CD14-positive monocyte (primary cell): Measurements from ENCODE around the gene PAQR8. TPM values are rescaled to one million over a fixed set of nuclear protein-coding genes. Genes with fewer than 3 reads are reported as not detected.

Experiments
- DNase-seq, 3 donors: peaks; one replicate each; pipeline ENCODE4 v3.0.0-alpha.2; 2011 to 2022
- H2AFZ ChIP-seq: 2 replicates; pipeline ENCODE4 v1.6.0; 2012; ENCODE audit warnings: mild to moderate bottlenecking, low read depth, low read length, inconsistent platforms; ENCODE audit not compliant: insufficient read depth, poor library complexity, severe bottlenecking
- H3K27ac ChIP-seq, 2 donors: 1 replicate in 1 of 2; 2 replicates in 1 of 2; pipeline ENCODE4 v1.5.1; 2012 to 2013; ENCODE audit warnings: low read length in 2 of 2, control low read depth in 1 of 2, inconsistent platforms in 1 of 2, low read depth in 1 of 2, mild to moderate bottlenecking in 1 of 2
- H3K27me3 ChIP-seq, 2 donors: one replicate each; pipeline versions ENCODE4 v1.6.0 to v1.6.1; 2011 to 2013; ENCODE audit warnings: low read length in 2 of 2; ENCODE audit not compliant: control insufficient read depth in 2 of 2, insufficient read depth in 2 of 2
- H3K36me3 ChIP-seq, 2 donors: replicated peaks in 1 of 2; 1 replicate in 1 of 2; 2 replicates in 1 of 2; pipeline versions ENCODE4 v1.5.1 to v1.6.1; 2012 to 2013; ENCODE audit warnings: low read length in 2 of 2, control low read depth in 1 of 2, inconsistent platforms in 1 of 2, mild to moderate bottlenecking in 1 of 2; ENCODE audit not compliant: insufficient read depth in 2 of 2, control insufficient read depth in 1 of 2
- H3K4me1 ChIP-seq, 2 donors: 1 replicate in 1 of 2; 2 replicates in 1 of 2; pipeline versions ENCODE4 v1.5.1 to v1.6.1; 2012 to 2013; ENCODE audit warnings: low read length in 2 of 2, control low read depth in 1 of 2, inconsistent platforms in 1 of 2, mild to moderate bottlenecking in 1 of 2, moderate library complexity in 1 of 2; ENCODE audit not compliant: insufficient read depth in 2 of 2, control insufficient read depth in 1 of 2
- H3K4me2 ChIP-seq: replicated peaks from 2 replicates; pipeline ENCODE3; 2012; ENCODE audit warnings: low read length, moderate library complexity, mild to moderate bottlenecking; ENCODE audit not compliant: poor library complexity, severe bottlenecking; ENCODE audit errors: extremely low read depth
- H3K4me3 ChIP-seq, 3 experiments: fragments of 200-600 bp in 1 of 3; sonication (generic) in 1 of 3; replicated peaks in 1 of 3; 1 replicate in 2 of 3; 2 replicates in 1 of 3; pipeline ENCODE4 v1.5.1; 2011 to 2013; ENCODE audit warnings: low read length in 3 of 3, mild to moderate bottlenecking in 3 of 3, control low read depth in 2 of 3, low read depth in 2 of 3, inconsistent platforms in 1 of 3, moderate library complexity in 1 of 3
- H3K79me2 ChIP-seq: 2 replicates; pipeline ENCODE4 v1.6.0; 2012; ENCODE audit warnings: mild to moderate bottlenecking, control low read depth, inconsistent platforms, low read length, moderate library complexity; ENCODE audit not compliant: insufficient read depth
- H3K9ac ChIP-seq: 2 replicates; pipeline ENCODE4 v1.6.0; 2017; ENCODE audit warnings: low read length, mild to moderate bottlenecking; ENCODE audit not compliant: insufficient read depth, poor library complexity, severe bottlenecking
- H3K9me3 ChIP-seq, 2 donors: replicated peaks in 1 of 2; 1 replicate in 1 of 2; 2 replicates in 1 of 2; pipeline versions ENCODE4 v1.5.1 to v1.6.1; 2012 to 2013; ENCODE audit warnings: low read length in 2 of 2, control low read depth in 1 of 2; ENCODE audit not compliant: control insufficient read depth in 1 of 2, insufficient read depth in 1 of 2
- H4K20me1 ChIP-seq: 2 replicates; pipeline ENCODE4 v1.6.0; 2012; ENCODE audit warnings: mild to moderate bottlenecking, low read length, control low read depth, moderate library complexity; ENCODE audit not compliant: insufficient read depth
- H3K27ac Mint-ChIP-seq, 7 donors: one replicate each; pipeline ENCODE4 v1.8.0; 2020; ENCODE audit warnings: mild to moderate bottlenecking in 7 of 7, mixed read lengths in 7 of 7, moderate library complexity in 6 of 7, inconsistent platforms in 2 of 7
- H3K27me3 Mint-ChIP-seq, 3 donors: one replicate each; pipeline ENCODE4 v1.8.0; 2021 to 2022; ENCODE audit warnings: low read depth in 3 of 3, mild to moderate bottlenecking in 3 of 3, mixed read lengths in 3 of 3, moderate library complexity in 3 of 3, inconsistent platforms in 1 of 3
- H3K36me3 Mint-ChIP-seq, 2 donors: one replicate each; pipeline ENCODE4 v1.8.0; 2020; ENCODE audit warnings: mixed read lengths in 2 of 2, inconsistent platforms in 1 of 2, mild to moderate bottlenecking in 1 of 2
- H3K4me1 Mint-ChIP-seq: one replicate; pipeline ENCODE4 v1.8.0; 2020; ENCODE audit warnings: mild to moderate bottlenecking, mixed read lengths
- H3K4me3 Mint-ChIP-seq, 2 donors: one replicate each; pipeline ENCODE4 v1.8.0; 2020; ENCODE audit warnings: mild to moderate bottlenecking in 2 of 2, mixed read lengths in 2 of 2, moderate library complexity in 1 of 2
- H3K9me3 Mint-ChIP-seq, 7 donors: one replicate each; pipeline ENCODE4 v1.8.0; 2020 to 2022; ENCODE audit warnings: mixed read lengths in 7 of 7, mild to moderate bottlenecking in 6 of 7, moderate library complexity in 6 of 7, inconsistent platforms in 2 of 7
- WGBS: methylation state at CpG from one replicate; pipeline ENCODE4 v1.1.5; 2013; ENCODE audit warnings: missing lambda C conversion rate; ENCODE audit not compliant: insufficient coverage; 5-methylcytosine and 5-hydroxymethylcytosine counted together
- intact Hi-C, 2 donors: fragments of 100-400 bp; cut with micrococcal nuclease; formaldehyde crosslinking; loops; one replicate each; pipeline versions ENCODE4 v1.15.0 to v1.15.1; 2023
- polyA plus RNA-seq, 3 donors: library from polyadenylated mRNA; depleted of rRNA in 1 of 3; unstranded in 2 of 3; stranded (reverse) in 1 of 3; fragments of 300-500 nt in 2 of 3; fragments of >200 nt in 1 of 3; fragmentation: Illumina TruSeq in 2 of 3; gene quantifications; 1 replicate in 2 of 3; 2 replicates in 1 of 3; pipeline ENCODE4 v1.2.3, GENCODE V29; 2012 to 2021
- TF ChIP-seq, protein P1 (sequence below): fragments of 200-600 bp; IDR thresholded peaks from one replicate; pipeline ENCODE4 v1.8.0; 2022; ENCODE audit warnings: antibody characterized with exemption, mild to moderate bottlenecking

PAQR8 gene
- polyA plus RNA-seq, 3 donors: 2.4 to 17.4 (median 6.8) TPM

DNA sequence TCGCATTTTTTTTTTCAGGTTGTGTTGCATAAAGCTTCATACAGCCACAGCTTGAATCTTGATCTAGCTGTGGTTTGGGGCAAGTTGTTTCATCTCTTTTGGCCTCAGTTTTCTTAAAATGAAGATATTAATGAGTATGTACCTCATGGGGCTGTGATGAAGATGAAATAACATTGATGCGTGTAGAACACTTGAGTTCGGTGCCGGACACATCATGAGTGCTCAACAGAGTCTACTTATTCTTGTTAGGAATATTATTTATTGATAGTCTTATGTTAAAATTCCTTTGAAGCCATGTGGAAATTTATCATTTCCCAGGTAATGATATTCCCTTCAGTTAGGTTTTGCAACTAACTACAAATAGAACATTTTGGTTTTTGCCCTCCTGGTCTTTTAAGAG is 3.4 kb downstream of the PAQR8 start:
- H3K4me1 Mint-ChIP-seq: peaks cover 39% of the 10 kb centered on the region

DNA sequence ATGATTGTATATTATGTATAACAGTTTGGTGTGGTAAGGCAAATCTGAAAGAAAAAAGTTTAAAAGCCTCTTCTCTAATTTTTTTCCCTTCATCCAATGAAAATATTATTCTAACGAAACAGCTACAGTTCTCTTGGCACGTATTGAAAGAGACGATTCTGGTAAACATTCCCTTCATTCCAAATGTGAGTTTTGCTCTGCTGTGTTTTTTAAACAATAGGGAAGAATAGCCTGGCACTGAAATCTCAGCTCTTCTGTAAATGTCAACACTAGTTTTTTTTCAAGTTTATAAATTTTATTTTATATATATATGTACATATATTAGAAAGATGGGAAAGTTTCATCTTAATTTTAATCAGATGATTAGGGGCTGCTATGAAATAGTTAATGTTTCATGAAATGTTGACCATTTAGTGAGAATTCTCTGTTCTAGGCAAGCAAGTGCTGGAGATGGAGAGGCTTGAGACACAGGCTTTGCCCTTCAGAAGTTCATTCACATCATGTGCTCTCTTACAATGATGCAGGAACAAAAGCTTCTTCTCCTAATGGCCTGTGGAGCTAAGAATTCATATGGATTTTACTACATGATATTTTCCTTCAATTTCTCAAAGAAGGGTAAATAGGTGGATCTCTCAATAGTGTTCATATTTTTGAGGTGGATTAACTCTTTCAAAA is 4.1 kb downstream of the PAQR8 start:
- peaks cover 0 to 1% (median 1%) of the 10 kb centered on the region in 3 donors for H3K27me3 Mint-ChIP-seq
- WGBS: no CpG with 5 or more reads among the region's 3 CpGs
- H3K27ac Mint-ChIP-seq: no peak overlapping the region
- H3K4me3 Mint-ChIP-seq: no peak overlapping the region
- H3K4me3 ChIP-seq: no peak overlapping the region
- TF ChIP-seq, protein P1, sequence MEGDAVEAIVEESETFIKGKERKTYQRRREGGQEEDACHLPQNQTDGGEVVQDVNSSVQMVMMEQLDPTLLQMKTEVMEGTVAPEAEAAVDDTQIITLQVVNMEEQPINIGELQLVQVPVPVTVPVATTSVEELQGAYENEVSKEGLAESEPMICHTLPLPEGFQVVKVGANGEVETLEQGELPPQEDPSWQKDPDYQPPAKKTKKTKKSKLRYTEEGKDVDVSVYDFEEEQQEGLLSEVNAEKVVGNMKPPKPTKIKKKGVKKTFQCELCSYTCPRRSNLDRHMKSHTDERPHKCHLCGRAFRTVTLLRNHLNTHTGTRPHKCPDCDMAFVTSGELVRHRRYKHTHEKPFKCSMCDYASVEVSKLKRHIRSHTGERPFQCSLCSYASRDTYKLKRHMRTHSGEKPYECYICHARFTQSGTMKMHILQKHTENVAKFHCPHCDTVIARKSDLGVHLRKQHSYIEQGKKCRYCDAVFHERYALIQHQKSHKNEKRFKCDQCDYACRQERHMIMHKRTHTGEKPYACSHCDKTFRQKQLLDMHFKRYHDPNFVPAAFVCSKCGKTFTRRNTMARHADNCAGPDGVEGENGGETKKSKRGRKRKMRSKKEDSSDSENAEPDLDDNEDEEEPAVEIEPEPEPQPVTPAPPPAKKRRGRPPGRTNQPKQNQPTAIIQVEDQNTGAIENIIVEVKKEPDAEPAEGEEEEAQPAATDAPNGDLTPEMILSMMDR: no peak
- intact Hi-C loops: no loop called here
- peaks cover 68% of the 10 kb centered on the region for H3K79me2 ChIP-seq
- no peaks in the 10 kb centered on the region for H3K27me3 ChIP-seq
- peaks cover 9 to 33% of the 10 kb centered on the region in 2 donors for H3K36me3 ChIP-seq
- H2AFZ ChIP-seq: no peak overlapping the region
- no peak for DNase-seq
- H3K9ac ChIP-seq: no peak overlapping the region
- no peak overlapping the region for H3K4me2 ChIP-seq
- H3K9me3 Mint-ChIP-seq: no peaks in the 10 kb centered on the region
- H3K4me1 ChIP-seq: peaks cover 26 to 34% of the 10 kb centered on the region in 2 donors
- peaks cover 30 to 31% of the 10 kb centered on the region in 2 donors for H3K36me3 Mint-ChIP-seq
- H3K27ac ChIP-seq: no peak overlapping the region
- H3K4me1 Mint-ChIP-seq: peaks cover 37% of the 10 kb centered on the region
- peaks cover 9% of the 10 kb centered on the region for H4K20me1 ChIP-seq
- H3K9me3 ChIP-seq: no peaks in the 10 kb centered on the region

More for the DNA sequence above, 3.4 kb downstream of the PAQR8 start:
- Histone ChIP-seq H4K20me1 (peaks cover 9% of the 10 kb centered on the region), H3K27ac (no peak overlapping the region), H3K4me1 (peaks cover 31 to 39% of the 10 kb centered on the region in 2 donors), H3K4me2 (no peak overlapping the region), H3K79me2 (peaks cover 68% of the 10 kb centered on the region), H3K9ac (no peak overlapping the region), H3K9me3 (no peaks in the 10 kb centered on the region), H3K4me3 (no peak overlapping the region), H3K36me3 (peaks cover 9 to 33% of the 10 kb centered on the region in 2 donors), H2AFZ (no peak overlapping the region), H3K27me3 (no peaks in the 10 kb centered on the region)
- no peak overlapping the region for H3K27ac Mint-ChIP-seq
- H3K36me3 Mint-ChIP-seq: peaks cover 30 to 31% of the 10 kb centered on the region in 2 donors
- WGBS: no CpG with 5 or more reads among the region's 4 CpGs
- TF ChIP-seq, protein P1: no peak
- intact Hi-C loops: no loop called here
- H3K9me3 Mint-ChIP-seq: no peaks in the 10 kb centered on the region
- DNase-seq: no peak
- peaks cover 0 to 1% (median 1%) of the 10 kb centered on the region in 3 donors for H3K27me3 Mint-ChIP-seq
- no peak overlapping the region for H3K4me3 Mint-ChIP-seq
